ENCODE results near the gene MAGI3. TPM values are rescaled to one million over a fixed set of nuclear protein-coding genes. Genes with fewer than 3 reads are reported as not detected.

Gene MAGI3
- total RNA-seq, 4 donors from 2014 or later, result 2.8 to 4.1 (median 4.0) TPM

DNA sequence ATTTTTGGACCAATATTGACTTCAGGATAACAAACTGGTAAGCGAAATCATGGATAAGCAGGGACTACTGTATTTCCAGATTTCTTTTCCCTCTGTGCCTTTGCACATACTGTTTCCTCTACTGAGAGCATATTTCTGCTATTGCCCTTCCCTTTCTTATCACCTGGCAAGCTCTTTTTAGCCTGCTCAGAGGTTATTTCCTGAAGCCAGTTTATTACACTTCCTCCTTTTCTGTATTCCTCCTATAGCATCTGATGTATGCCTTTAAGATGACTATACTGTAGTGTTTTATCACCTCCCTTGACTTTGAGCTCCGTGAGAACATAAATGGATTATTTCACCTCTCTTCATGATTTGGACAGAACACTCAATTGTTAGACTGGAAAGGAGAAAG lies 49.0 kb downstream of the MAGI3 start:
- intact Hi-C loops (cut with DNase I; ENCODE audit: low total_unique reads) (no loop called here), in situ Hi-C loops (cut with MboI; ENCODE audit: low sequenced_read_pairs in 4 of 4) (no loop called here)
- ATAC-seq, result no peak
- Histone ChIP-seq H3K4me3 (no peak overlapping the region), H3K4me1 (no peaks in the 10 kb centered on the region), H3K9me3 (no peaks in the 10 kb centered on the region), H3K27me3 (no peaks in the 10 kb centered on the region), H3K36me3 (no peaks in the 10 kb centered on the region), H3K27ac (no peak overlapping the region)
- no peak for DNase-seq
- TF ChIP-seq POLR2A (IDR thresholded peaks at IDR 0.05), result no peak
- TF ChIP-seq, protein P1, sequence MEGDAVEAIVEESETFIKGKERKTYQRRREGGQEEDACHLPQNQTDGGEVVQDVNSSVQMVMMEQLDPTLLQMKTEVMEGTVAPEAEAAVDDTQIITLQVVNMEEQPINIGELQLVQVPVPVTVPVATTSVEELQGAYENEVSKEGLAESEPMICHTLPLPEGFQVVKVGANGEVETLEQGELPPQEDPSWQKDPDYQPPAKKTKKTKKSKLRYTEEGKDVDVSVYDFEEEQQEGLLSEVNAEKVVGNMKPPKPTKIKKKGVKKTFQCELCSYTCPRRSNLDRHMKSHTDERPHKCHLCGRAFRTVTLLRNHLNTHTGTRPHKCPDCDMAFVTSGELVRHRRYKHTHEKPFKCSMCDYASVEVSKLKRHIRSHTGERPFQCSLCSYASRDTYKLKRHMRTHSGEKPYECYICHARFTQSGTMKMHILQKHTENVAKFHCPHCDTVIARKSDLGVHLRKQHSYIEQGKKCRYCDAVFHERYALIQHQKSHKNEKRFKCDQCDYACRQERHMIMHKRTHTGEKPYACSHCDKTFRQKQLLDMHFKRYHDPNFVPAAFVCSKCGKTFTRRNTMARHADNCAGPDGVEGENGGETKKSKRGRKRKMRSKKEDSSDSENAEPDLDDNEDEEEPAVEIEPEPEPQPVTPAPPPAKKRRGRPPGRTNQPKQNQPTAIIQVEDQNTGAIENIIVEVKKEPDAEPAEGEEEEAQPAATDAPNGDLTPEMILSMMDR (IDR thresholded peaks at IDR 0.05 in 4 of 5, conservative IDR thresholded peaks at IDR 0.05 in 1 of 5), result no peak

DNA sequence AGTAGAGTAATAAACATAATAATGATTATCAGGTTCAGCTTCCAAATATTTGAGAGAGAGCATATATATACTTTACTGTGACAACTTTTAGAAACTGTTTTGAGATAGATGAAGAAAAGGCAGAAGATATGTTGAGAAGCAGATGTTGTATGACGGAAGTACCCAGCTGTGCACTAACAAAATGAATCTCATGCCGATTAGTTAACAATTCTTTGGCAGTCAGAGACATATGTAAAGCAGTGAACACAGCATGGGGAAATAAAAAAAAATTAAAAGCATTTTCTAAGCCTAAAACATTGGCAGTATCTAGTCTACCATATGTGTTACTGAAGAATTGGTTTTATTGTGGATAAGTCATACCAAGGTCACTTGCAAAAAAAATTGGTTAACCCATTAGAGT lies 51.8 kb downstream of the MAGI3 start:
- no peak for DNase-seq
- in situ Hi-C loops (cut with MboI; ENCODE audit: low sequenced_read_pairs in 4 of 4) (no loop called here), intact Hi-C loops (cut with DNase I; ENCODE audit: low total_unique reads) (no loop called here)
- H3K36me3 ChIP-seq, result no peaks in the 10 kb centered on the region
- H3K4me3 ChIP-seq, result no peak overlapping the region
- TF ChIP-seq, protein P1 (IDR thresholded peaks at IDR 0.05 in 4 of 5, conservative IDR thresholded peaks at IDR 0.05 in 1 of 5), result no peak
- no peak for TF ChIP-seq POLR2A (IDR thresholded peaks at IDR 0.05)
- no peak for ATAC-seq
- H3K27ac ChIP-seq, result no peak overlapping the region
- no peaks in the 10 kb centered on the region for H3K27me3 ChIP-seq
- no peaks in the 10 kb centered on the region for H3K9me3 ChIP-seq
- H3K4me1 ChIP-seq, result no peaks in the 10 kb centered on the region

DNA sequence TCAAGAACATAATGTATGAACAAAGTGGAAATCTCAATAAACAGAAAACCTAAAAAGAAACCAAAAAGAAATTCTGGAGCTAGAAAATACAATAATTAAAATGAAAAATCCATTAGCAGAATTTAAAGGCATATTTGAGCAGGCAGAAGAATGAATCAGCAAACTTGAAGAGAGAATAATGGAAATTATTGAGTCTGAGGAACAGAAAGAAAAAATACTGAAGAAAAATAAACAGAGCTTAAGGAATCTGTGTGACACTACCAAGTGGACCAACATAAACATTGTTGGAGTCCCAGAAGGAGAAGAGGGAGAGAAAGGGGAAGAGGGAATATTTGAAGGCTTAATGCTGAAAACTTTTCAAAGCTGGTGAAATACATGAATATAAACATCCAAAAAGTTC lies 54.5 kb downstream of the MAGI3 start:
- intact Hi-C loops (cut with DNase I; ENCODE audit: low total_unique reads) (no loop called here), in situ Hi-C loops (cut with MboI; ENCODE audit: low sequenced_read_pairs in 4 of 4) (no loop called here)
- Histone ChIP-seq H3K27ac (no peak overlapping the region), H3K4me3 (no peak overlapping the region), H3K36me3 (no peaks in the 10 kb centered on the region), H3K9me3 (no peaks in the 10 kb centered on the region), H3K4me1 (no peaks in the 10 kb centered on the region), H3K27me3 (no peaks in the 10 kb centered on the region)
- ATAC-seq (no peak), DNase-seq (no peak)
- TF ChIP-seq, protein P1 (IDR thresholded peaks at IDR 0.05 in 4 of 5, conservative IDR thresholded peaks at IDR 0.05 in 1 of 5), result no peak
- TF ChIP-seq POLR2A (IDR thresholded peaks at IDR 0.05), result no peak

DNA sequence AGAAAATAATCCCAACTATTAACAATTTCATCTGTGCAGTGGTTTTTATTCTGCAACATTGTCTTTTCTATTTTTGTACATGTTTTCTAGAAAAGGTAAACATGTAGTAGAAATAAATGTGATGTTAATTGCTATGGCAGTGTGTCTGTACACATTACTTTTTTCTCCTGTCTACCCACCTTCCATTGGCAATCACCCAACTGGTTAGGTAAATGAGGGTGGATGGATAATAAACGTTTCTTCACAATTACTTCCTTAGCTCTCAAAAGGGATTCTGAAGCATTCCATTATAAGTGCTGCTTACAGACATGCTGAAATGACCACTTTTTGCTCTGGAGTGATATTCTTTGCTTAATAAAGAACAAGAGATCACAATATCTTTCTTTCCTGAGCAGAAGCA lies 61.4 kb downstream of the MAGI3 start:
- intact Hi-C loops (cut with DNase I; ENCODE audit: low total_unique reads), result no loop called here
- in situ Hi-C loops (cut with MboI; ENCODE audit: low sequenced_read_pairs in 4 of 4), result loop anchor here in 1 of 4 donors (25.0 kb wide), 1 partner anchor 314 kb away; no protein-coding TSS in a partner anchor

More for the DNA sequence above, 61.4 kb downstream of the MAGI3 start:
- no peaks in the 10 kb centered on the region for H3K9me3 ChIP-seq
- ATAC-seq (no peak), DNase-seq (no peak)
- H3K4me3 ChIP-seq, result no peak overlapping the region
- TF ChIP-seq, protein P1 (IDR thresholded peaks at IDR 0.05 in 4 of 5, conservative IDR thresholded peaks at IDR 0.05 in 1 of 5), result no peak
- no peak for TF ChIP-seq POLR2A (IDR thresholded peaks at IDR 0.05)
- H3K4me1 ChIP-seq, result peaks cover 4 to 7% of the 10 kb centered on the region in 2 donors
- no peaks in the 10 kb centered on the region for H3K27me3 ChIP-seq
- no peaks in the 10 kb centered on the region for H3K36me3 ChIP-seq
- no peak overlapping the region for H3K27ac ChIP-seq
